Measurements from ENCODE around the gene UBE2L5.

GRCh38 chr13:30423891-30424290 lies 1.6 kb downstream of the UBE2L5 start:
- TF ChIP-seq CTCF (conservative IDR thresholded peaks at IDR 0.05; ENCODE audit: low read depth in 2 of 2) (no peak), REST (IDR thresholded peaks at IDR 0.05; ENCODE audit: unreplicated experiment) (no peak), POLR2AphosphoS5 (IDR thresholded peaks at IDR 0.05; ENCODE audit: low read depth) (no peak), CREB1 (CRISPR knock-in tag; IDR thresholded peaks at IDR 0.05; ENCODE audit: low read depth) (no peak), EZH2 (IDR thresholded peaks at IDR 0.05; ENCODE audit: low read depth, unreplicated experiment) (no peak), ETS1 (IDR thresholded peaks at IDR 0.05) (no peak)
